ENCODE data around the gene C5orf24. TPM values are rescaled to one million over a fixed set of nuclear protein-coding genes. Genes with fewer than 3 reads are reported as not detected.
"Not testable (repeated sequence)": the region's sequence is repeated elsewhere in the genome, so short reads cannot be mapped to it uniquely, and the experiment has no call there.

The C5orf24 gene
- total RNA-seq, 2 experiments from 2014 or later: 30.1 to 33.0 TPM

DNA sequence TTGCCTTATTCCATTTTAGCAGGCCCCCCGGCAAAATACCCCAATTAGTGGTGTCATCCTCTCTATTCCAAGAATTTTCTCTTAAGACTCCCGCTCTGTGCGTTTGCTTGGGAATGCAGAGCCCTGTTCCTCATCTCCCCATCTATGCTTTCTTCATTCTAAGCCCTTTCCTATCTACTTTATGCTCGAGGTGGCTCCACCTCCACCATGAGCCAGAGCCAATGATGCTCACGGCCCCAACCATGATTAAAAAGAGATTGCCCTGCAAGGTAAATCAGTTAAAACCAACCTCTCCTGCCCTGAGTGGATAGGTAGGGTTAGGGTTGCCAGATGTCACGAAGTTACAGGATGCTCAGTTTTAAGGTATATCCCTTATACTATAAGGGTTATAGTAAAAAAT is 27.7 kb downstream of the C5orf24 start:
- CTCF ChIA-PET: interaction anchor here (0.5 to 2.5 kb wide), 2 partner anchors 25 to 31 kb away, joined by 4 to 19 read pairs; partner anchors contain the start of gene PCBD2
- Mint-ChIP-seq H3K27ac (peak overlapping the region; percentile 99), H3K36me3 (ENCODE audit: low read depth) (peaks cover 19% of the 10 kb centered on the region), H3K4me1 (peaks cover 42% of the 10 kb centered on the region), H3K27me3 (no peaks in the 10 kb centered on the region), H3K4me3 (peak overlapping the region; percentile 92), H3K9me3 (peaks cover 2% of the 10 kb centered on the region)
- POLR2A ChIA-PET: interaction anchor here (1.4 kb wide), 1 partner anchor 28 kb away, joined by 5 read pairs; the partner anchor contains the start of gene C5orf24
- DNase-seq: peak; percentile 35

DNA sequence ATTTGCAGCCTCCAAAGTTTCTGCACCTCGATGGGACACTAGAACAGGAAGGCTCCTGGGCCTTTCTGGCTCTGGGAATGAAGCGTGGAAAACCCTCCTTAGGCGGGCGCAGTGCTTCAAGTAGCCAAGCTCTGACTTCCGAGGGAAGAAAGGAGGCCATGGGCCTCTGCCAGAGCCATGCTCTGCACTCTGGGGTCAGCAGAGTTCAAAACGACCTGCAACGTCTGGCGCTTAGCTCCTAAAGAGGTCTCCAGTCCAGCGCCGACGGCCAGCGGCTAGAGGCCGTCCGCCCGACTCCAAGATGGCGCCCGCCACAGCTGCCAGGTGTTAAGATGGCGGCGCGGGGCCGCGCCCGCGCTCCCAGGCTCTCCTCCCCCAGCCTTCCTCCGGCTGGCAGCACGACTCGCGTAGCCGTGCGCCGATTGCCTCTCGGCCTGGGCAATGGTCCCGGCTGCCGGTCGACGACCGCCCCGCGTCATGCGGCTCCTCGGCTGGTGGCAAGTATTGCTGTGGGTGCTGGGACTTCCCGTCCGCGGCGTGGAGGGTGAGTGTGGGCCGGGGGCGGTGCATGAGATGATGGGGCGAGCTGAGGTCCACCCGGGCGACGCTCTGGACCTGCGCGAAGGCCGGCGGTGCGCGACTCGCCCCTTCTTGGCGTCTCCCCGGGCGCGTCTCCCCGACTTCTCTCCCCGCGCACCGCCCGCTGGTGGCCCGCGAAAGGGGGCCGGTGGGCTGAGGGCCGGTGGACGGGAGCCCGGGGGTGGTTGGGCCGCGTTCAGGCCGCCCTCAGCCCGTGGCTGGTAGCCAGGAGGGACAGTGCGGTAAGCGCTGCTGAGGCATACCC is 28.4 kb downstream of the C5orf24 start, which contains the start of gene TXNDC15:
Gene TXNDC15, plus strand, starts transcription at position 385 of the 844 bp plus-strand sequence. Its CDS starts 57 bp downstream, at position 442.
- Mint-ChIP-seq H3K27ac (peak within 1 kb of the TSS; percentile 99), H3K4me3 (peak within 1 kb of the TSS; percentile 92), H3K27me3 (no peaks in the 10 kb centered on the region), H3K4me1 (peaks cover 48% of the 10 kb centered on the region), H3K36me3 (ENCODE audit: low read depth) (peaks cover 21% of the 10 kb centered on the region), H3K9me3 (peaks cover 2% of the 10 kb centered on the region)
- ChIA-PET POLR2A (interaction anchor here (1.4 kb wide), 1 partner anchor 29 kb away, joined by 5 read pairs; the partner anchor contains the start of gene C5orf24), CTCF (interaction anchor here (0.5 to 2.5 kb wide), 2 partner anchors 26 to 30 kb away, joined by 4 to 19 read pairs; partner anchors contain the start of gene PCBD2)
- DNase-seq: peak; percentile 83

GRCh38 chr5:134874831-134875655 is 29.3 kb downstream of the C5orf24 start:
- Mint-ChIP-seq H3K4me1 (peaks cover 52% of the 10 kb centered on the region), H3K27me3 (no peaks in the 10 kb centered on the region), H3K27ac (peak overlapping the region; percentile 99), H3K36me3 (ENCODE audit: low read depth) (peaks cover 23% of the 10 kb centered on the region), H3K9me3 (peaks cover 2% of the 10 kb centered on the region), H3K4me3 (peak overlapping the region; percentile 92)
- DNase-seq: peak; percentile 40
- ChIA-PET CTCF (interaction anchor here (0.5 to 2.5 kb wide), 3 partner anchors 29 to 397 kb away, joined by 3 to 19 read pairs (median 4); partner anchors contain the start of gene PCBD2), POLR2A (interaction anchor here (1.4 kb wide), 1 partner anchor 29 kb away, joined by 5 read pairs; the partner anchor contains the start of gene C5orf24)

- H3K27me3 Mint-ChIP-seq: no peaks in the 10 kb centered on the region
- peaks cover 2% of the 10 kb centered on the region for H3K9me3 Mint-ChIP-seq
- ChIA-PET POLR2A (no interaction called here), CTCF (interaction anchor here (1.7 to 2.1 kb wide), 2 partner anchors 9 to 28 kb away, joined by 8 read pairs; partner anchors contain the start of gene PCBD2)
- peak; percentile 14 for DNase-seq
- peak overlapping the region; percentile 78 for H3K27ac Mint-ChIP-seq
- H3K36me3 Mint-ChIP-seq (ENCODE audit: low read depth): peaks cover 24% of the 10 kb centered on the region
- peak overlapping the region; percentile 4 for H3K4me3 Mint-ChIP-seq
- H3K4me1 Mint-ChIP-seq: peaks cover 56% of the 10 kb centered on the region
These were observed 31.4 kb downstream of the C5orf24 start for GRCh38 chr5:134877159-134877558.

GRCh38 chr5:134878403-134878802 is 32.6 kb downstream of the C5orf24 start:
- H3K27me3 Mint-ChIP-seq: no peaks in the 10 kb centered on the region
- ChIA-PET POLR2A (no interaction called here), CTCF (interaction anchor here (0.7 to 2.1 kb wide), 2 partner anchors 26 to 89 kb away, joined by 3 to 8 read pairs; partner anchors contain the start of gene PCBD2)
- DNase-seq: no peak
- H3K36me3 Mint-ChIP-seq (ENCODE audit: low read depth): peaks cover 24% of the 10 kb centered on the region
- H3K4me1 Mint-ChIP-seq: peaks cover 48% of the 10 kb centered on the region
- H3K27ac Mint-ChIP-seq: peak overlapping the region; percentile 36
- peaks cover 2% of the 10 kb centered on the region for H3K9me3 Mint-ChIP-seq
- no peak overlapping the region for H3K4me3 Mint-ChIP-seq

- POLR2A ChIA-PET: no interaction called here
- CTCF ChIA-PET: interaction anchor here (1.0 to 1.3 kb wide), 2 partner anchors 25 to 34 kb away, joined by 3 read pairs; partner anchors contain the start of genes C5orf24 and PCBD2
- Mint-ChIP-seq H3K27me3 (no peaks in the 10 kb centered on the region), H3K4me1 (peaks cover 43% of the 10 kb centered on the region), H3K27ac (no peak overlapping the region), H3K9me3 (no peaks in the 10 kb centered on the region), H3K36me3 (ENCODE audit: low read depth) (peaks cover 24% of the 10 kb centered on the region), H3K4me3 (no peak overlapping the region)
- DNase-seq: no peak
These were observed 33.7 kb downstream of the C5orf24 start for GRCh38 chr5:134879456-134879855.

GRCh38 chr5:134880937-134881336 is 35.2 kb downstream of the C5orf24 start:
- H3K4me1 Mint-ChIP-seq: peaks cover 35% of the 10 kb centered on the region
- H3K27ac Mint-ChIP-seq, H3K4me3 Mint-ChIP-seq, H3K27me3 Mint-ChIP-seq, DNase-seq, POLR2A ChIA-PET, H3K9me3 Mint-ChIP-seq, CTCF ChIA-PET: not testable (repeated sequence)
- peaks cover 20% of the 10 kb centered on the region for H3K36me3 Mint-ChIP-seq (ENCODE audit: low read depth)

DNA sequence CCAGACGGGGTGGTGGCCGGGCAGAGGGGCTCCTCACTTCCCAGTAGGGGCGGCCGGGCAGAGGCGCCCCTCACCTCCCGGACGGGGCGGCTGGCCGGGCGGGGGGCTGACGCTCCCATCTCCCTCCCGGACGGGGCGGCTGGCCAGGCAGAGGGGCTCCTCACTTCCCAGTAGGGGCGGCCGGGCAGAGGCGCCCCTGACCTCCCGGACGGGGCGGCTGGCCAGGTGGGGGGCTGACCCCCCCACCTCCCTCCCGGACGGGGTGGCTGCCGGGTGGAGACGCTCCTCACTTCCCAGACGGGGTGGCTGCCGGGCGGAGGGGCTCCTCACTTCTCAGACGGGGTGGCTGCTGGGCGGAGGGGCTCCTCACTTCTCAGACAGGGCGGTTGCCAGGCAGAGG is 35.9 kb downstream of the C5orf24 start:
- peaks cover 27% of the 10 kb centered on the region for H3K4me1 Mint-ChIP-seq
- H3K9me3 Mint-ChIP-seq, H3K4me3 Mint-ChIP-seq, DNase-seq, H3K27me3 Mint-ChIP-seq, H3K27ac Mint-ChIP-seq, POLR2A ChIA-PET, CTCF ChIA-PET: not testable (repeated sequence)
- peaks cover 13% of the 10 kb centered on the region for H3K36me3 Mint-ChIP-seq (ENCODE audit: low read depth)

DNA sequence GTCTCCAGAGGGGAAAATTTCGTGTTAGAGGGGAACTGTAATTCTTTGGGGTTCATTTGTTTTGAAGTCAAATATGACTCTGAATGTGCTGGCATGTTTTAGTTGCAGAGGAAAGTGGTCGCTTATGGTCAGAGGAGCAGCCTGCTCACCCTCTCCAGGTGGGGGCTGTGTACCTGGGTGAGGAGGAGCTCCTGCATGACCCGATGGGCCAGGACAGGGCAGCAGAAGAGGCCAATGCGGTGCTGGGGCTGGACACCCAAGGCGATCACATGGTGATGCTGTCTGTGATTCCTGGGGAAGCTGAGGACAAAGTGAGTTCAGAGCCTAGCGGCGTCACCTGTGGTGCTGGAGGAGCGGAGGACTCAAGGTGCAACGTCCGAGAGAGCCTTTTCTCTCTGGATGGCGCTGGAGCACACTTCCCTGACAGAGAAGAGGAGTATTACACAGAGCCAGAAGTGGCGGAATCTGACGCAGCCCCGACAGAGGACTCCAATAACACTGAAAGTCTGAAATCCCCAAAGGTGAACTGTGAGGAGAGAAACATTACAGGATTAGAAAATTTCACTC is 41.9 kb downstream of the C5orf24 start:
- no peak overlapping the region for H3K27ac Mint-ChIP-seq
- DNase-seq: no peak
- peaks cover 3% of the 10 kb centered on the region for H3K4me1 Mint-ChIP-seq
- POLR2A ChIA-PET: no interaction called here
- no peaks in the 10 kb centered on the region for H3K9me3 Mint-ChIP-seq
- H3K36me3 Mint-ChIP-seq (ENCODE audit: low read depth): peaks cover 37% of the 10 kb centered on the region
- no peak overlapping the region for H3K4me3 Mint-ChIP-seq
- H3K27me3 Mint-ChIP-seq: no peaks in the 10 kb centered on the region
- CTCF ChIA-PET: interaction anchor here (1.3 to 4.2 kb wide), 2 partner anchors 14 to 17 kb away, joined by 4 to 25 read pairs; partner anchors contain the start of gene PCBD2

GRCh38 chr5:134889335-134889734 is 43.6 kb downstream of the C5orf24 start:
- Mint-ChIP-seq H3K36me3 (ENCODE audit: low read depth) (peaks cover 44% of the 10 kb centered on the region), H3K4me1 (peaks cover 3% of the 10 kb centered on the region), H3K27me3 (no peaks in the 10 kb centered on the region), H3K27ac (no peak overlapping the region), H3K4me3 (no peak overlapping the region), H3K9me3 (no peaks in the 10 kb centered on the region)
- POLR2A ChIA-PET: no interaction called here
- DNase-seq: no peak
- CTCF ChIA-PET: interaction anchor here (0.9 to 1.7 kb wide), 2 partner anchors 15 to 24 kb away, joined by 3 to 5 read pairs; partner anchors contain the start of gene PCBD2

DNA sequence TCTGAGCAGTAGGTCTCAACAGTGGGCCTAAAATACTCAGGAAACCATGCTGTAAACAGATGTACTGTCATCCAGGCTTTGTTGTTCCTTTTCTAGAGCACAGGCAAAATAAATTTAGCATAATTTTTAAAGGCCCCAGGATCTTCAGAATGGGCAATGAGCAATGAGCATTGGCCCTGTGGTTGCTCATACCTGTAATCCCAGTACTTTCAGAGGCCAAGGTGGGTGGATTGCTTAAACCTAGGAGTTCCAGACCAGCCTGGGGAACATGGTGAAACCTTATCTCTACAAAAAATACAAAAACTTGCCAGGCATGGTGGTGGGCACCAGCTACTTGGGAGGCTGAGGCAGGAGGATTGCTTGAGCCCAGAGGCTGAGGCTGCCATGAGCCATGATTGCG is 45.7 kb downstream of the C5orf24 start:
- CTCF ChIA-PET: interaction anchor here (1.2 to 1.6 kb wide), 2 partner anchors 13 to 31 kb away, joined by 3 to 8 read pairs; partner anchors contain the start of gene PCBD2
- Mint-ChIP-seq H3K36me3 (ENCODE audit: low read depth) (peaks cover 54% of the 10 kb centered on the region), H3K9me3 (no peaks in the 10 kb centered on the region), H3K27me3 (no peaks in the 10 kb centered on the region), H3K4me3 (no peak overlapping the region), H3K4me1 (peaks cover 3% of the 10 kb centered on the region), H3K27ac (no peak overlapping the region)
- no peak for DNase-seq
- POLR2A ChIA-PET: no interaction called here

DNA sequence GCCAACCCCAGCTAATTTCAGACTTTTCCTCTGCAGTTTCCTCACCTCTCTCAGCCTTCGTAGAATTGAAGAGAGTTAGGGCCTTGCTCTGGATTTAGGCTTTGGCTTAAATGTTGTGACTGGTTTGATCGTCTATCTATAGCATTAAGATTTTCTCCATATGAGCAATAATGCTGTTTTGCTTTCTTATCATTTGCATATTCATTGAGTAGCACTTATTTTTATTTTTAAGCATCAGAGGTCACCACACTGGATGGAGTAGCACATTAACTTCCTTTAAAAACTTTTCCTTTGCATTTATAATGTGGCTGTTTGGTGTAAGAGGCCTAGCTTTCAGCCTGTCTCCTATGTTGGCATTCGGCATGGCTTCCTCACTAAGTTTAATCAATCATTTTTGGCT is 46.5 kb downstream of the C5orf24 start:
- Mint-ChIP-seq H3K4me3 (no peak overlapping the region), H3K4me1 (peaks cover 3% of the 10 kb centered on the region), H3K36me3 (ENCODE audit: low read depth) (peaks cover 54% of the 10 kb centered on the region), H3K9me3 (no peaks in the 10 kb centered on the region), H3K27ac (no peak overlapping the region), H3K27me3 (no peaks in the 10 kb centered on the region)
- POLR2A ChIA-PET: no interaction called here
- DNase-seq: no peak
- CTCF ChIA-PET: interaction anchor here (1.2 to 1.6 kb wide), 2 partner anchors 12 to 32 kb away, joined by 3 to 8 read pairs; partner anchors contain the start of gene PCBD2
